CD4-positive, alpha-beta T cell treated with Interleukin-6 for 4 hours (primary cell): Measurements from ENCODE around the gene GRM1.

ENCODE experiments used
- DNase-seq: peaks from one replicate; pipeline ENCODE4 v3.0.0-alpha.2; 2020; ENCODE audit warnings: mixed read lengths

The GRM1 gene

DNA sequence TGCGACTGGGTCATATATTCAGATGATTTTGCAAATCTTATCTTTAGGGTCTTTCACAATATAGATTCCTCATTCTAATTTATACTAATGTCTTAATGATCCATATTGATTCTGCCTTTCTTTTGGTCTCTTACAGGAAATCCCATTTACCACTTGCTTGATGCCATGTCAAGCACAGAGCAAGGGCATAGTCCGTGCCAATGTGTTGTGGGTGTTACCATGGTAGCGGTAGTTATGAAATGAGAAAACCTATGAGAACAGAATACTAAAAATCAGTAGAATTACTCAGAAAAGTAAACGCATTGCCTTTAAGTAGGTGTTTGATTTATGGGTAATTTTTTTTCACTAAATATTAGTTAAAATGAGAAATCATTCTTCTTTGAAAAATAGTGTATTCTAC, 360.9 kb downstream of the GRM1 start:
- DNase-seq, result no peak

GRCh38 chr6:146397638-146398037, 368.8 kb downstream of the GRM1 start:
- DNase-seq, result no peak

DNA sequence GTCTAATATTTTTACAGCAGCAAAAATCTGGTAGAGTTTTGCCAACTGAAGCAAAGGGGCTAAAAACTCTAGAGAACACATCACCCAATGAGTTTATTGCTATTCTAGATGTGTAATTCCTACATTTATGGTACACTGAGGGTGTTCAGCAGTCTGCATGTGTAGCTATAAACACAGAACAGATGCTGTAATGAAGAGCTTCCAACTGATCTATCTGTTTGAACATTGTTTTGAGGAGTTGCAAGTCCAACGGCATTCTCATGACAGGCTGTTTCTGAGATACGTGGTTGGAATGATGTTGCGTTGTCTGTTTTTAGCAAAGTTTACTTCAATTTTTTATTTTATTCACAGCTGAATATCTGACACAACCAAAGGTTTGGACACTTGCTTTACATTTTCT, 373.6 kb downstream of the GRM1 start:
- no peak for DNase-seq

DNA sequence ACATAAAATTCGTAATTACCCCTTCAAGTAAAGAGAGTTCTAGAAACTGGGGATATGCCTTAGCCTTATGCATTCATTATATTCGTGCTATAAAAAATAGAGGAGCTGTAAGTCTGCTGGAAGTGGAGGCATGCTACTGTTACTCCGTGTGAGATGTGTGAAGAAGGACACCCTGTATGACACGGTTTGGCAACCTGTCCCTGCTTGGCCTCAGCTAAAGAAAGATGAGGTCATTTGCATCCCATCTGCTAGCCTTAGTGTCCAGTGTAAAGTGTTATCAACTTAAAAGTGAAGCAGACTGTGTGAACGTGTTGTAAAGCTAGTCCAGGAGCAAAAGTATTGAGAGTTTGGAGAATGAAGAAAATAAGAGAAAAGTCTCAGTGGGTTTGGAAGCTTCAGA, 379.7 kb downstream of the GRM1 start:
- DNase-seq, result no peak

GRCh38 chr6:146410851-146411595, 382.2 kb downstream of the GRM1 start:
- DNase-seq, result no peak

DNA sequence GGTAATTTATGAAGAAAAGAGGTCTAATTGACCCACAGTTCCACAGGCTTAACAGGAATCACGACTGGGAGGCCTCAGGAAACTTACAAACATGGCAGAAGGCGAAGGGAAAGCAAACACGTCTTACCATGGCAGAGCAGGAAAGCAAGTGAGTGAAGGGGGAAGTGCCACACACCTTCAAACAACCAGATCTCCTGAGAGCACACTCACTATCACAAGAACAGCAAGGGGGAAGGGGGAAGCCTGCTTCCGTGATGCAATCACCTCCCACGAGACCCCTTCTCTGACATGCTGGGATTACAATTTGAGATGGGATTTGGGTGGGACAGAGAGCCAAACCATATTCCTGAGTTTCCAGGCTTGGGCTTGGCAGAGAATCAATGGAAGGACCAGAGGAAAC, 390.7 kb downstream of the GRM1 start:
- DNase-seq, result no peak

- no peak for DNase-seq
Measured at GRCh38 chr6:146420255-146420654, 391.4 kb downstream of the GRM1 start.

DNA sequence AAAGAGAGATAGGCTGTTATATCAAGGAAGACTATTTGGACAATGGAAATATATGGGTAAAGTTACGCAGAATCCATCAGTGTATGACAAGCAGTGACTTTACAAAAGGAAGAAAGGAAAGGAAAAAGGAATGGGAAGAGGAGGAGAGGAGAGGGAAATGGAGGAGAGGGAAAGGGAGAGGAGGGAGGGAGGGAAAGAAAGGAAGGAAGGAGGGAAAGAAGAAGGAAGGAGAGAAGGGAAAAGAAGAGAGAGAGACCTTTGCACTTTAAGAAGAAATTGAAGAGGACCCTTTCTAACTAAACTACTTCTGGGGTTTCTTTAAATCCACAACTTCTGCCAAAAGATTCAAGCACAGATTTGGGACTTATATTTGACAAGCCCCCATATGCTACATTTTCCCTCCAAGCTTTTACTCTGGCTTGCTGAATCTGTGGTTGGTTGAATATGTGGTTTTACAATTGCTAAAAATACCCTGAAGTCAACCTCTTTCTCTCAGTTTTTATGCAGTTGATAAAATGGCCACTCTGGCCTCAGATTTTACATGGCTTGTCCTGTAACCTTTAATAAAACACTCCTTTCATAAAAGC, 394.0 kb downstream of the GRM1 start:
- no peak for DNase-seq

DNA sequence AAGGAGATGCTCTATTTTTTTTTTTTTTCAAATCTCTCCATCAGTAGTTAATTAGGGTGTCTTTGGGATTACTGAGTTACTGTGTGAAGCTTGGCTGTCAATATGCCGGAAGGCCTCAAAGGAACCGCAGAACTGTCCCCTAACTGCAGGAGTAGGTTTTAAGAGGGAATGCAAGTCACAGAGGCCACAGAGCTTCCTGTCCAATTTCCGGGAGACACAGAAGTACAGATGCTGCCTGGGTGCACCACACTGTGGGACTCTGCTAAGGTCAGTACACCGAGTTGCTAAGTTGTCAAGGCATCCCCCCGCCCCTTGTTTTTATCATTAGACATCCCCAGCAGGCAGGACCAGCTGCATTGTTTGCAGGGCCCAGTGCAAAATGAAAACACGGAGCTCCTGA, 394.6 kb downstream of the GRM1 start:
- no peak for DNase-seq

DNA sequence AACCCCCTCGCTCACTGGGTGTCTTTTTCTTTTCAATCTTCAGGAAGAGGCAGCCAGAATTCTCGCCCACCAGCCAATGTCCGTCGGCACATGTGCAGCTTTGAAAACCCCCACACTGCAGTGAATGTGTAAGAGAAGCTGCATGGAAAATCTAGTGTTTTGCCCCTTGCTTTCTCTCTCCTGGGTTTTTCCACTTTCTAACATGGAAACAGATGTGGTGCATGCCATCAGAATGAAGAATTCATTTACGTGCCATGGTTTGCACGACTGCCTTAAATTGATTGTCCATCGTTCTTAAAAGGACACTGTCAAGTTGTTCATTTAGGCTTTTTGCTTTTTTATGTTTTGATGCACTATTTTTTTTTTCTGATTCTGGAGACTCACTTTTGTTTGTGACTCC, 397.7 kb downstream of the GRM1 start:
- no peak for DNase-seq

GRCh38 chr6:146429831-146430230, 401.0 kb downstream of the GRM1 start:
- DNase-seq, result no peak

- DNase-seq, result no peak
Measured at GRCh38 chr6:146433881-146434731, 405.2 kb downstream of the GRM1 start.

GRCh38 chr6:146434732-146435390, 406.0 kb downstream of the GRM1 start:
- no peak for DNase-seq

GRCh38 chr6:146441907-146442306, 413.0 kb downstream of the GRM1 start:
- DNase-seq, result no peak

- DNase-seq, result no peak
Measured at GRCh38 chr6:146444189-146444588, 415.3 kb downstream of the GRM1 start.

- no peak for DNase-seq
Measured at GRCh38 chr6:146445233-146445632, 416.4 kb downstream of the GRM1 start.

- DNase-seq, result no peak
Measured at GRCh38 chr6:146456886-146457285, 428.0 kb downstream of the GRM1 start.

- no peak for DNase-seq
Measured at GRCh38 chr6:146460941-146461340, 432.1 kb downstream of the GRM1 start.

DNA sequence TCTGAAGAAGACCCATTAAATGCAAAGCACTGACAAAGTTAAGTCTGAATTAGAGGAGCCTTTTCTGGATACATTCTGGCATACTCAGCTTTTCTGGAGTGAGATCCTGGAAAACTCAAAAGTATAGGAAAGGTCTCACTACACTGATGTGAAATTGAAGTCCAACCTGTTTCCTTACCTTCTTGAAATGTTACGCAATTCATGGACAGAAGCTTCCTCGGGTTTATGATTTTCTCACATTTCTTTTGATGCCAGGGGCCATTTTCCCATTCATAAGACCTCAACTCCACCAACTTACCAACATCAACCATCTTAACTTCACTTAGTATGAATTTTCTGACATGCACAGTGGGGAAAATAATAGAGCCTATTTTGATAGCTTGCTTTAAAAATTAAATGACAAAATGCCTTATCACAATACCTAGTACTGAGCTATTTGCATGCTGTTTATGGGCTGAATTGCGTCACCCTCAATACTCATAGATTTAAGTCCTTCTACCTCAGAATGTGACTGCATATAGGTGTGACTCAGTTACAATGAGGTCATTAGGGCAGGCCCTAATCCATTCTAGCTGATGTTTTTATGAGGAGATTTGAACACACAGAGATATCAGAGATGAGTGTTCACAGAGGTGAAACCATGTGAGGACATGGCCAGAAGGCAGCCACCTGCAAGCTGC, 441.4 kb downstream of the GRM1 start:
- no peak for DNase-seq

- DNase-seq, result no peak
Measured at GRCh38 chr6:146472918-146473317, 444.1 kb downstream of the GRM1 start.

DNA sequence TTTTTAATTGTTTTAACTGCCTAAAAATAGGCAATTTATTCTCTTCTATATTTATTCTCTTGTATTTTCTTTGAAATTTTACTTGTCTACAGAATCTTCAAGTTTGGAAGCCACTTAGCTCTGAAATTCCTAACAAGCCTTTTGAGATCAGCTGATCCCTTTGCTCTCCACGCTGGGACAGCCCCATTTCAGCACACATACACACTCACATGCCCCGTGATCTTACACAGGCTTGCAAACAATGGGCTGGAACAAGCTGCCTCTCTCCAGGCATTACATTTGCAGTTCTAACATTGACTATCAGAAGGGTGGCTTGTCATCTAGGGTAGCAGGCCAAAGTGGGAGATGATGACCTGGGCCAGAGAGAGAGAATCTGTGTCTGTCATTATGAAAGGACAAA, 452.7 kb downstream of the GRM1 start:
- no peak for DNase-seq

DNA sequence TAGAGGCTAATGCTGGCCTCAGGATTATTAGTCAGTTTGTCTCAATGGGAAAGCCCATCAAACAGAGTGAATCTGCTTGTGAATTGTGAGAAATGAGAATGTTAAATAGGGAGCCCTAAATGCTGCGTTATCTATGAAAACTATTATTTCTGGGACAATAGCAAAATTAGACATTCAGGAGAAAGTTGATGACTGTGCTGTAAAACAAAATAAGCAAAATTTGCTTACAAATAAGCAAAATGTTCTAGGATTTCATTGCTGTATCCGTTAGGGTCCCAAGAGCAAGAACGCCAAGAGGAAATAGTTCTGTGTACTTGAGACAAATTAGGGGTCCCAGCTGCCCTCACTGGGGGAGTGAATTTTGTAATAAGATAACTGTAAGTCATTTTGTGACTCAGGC, 455.5 kb downstream of the GRM1 start:
- no peak for DNase-seq
